Esophagus muscularis mucosa (tissue), 4 donors: ENCODE measurements around the gene GEMIN7.

ENCODE experiments used
- CTCF ChIP-seq, 3 experiments: fragments of 200-600 bp in 2 of 3; fragments of 450-650 bp in 1 of 3; sonication (generic) in 2 of 3; IDR thresholded peaks; one replicate each; pipeline ENCODE4 v1.5.1; 2017 to 2019; ENCODE audit warnings: antibody characterized with exemption in 3 of 3, mild to moderate bottlenecking in 2 of 3, moderate library complexity in 1 of 3
- EP300 ChIP-seq: sonication (generic); formaldehyde crosslinking; IDR thresholded peaks from one replicate; pipeline ENCODE4 v1.6.1; 2017; ENCODE audit warnings: antibody characterized with exemption
- POLR2AphosphoS5 ChIP-seq, 2 donors: sonication (generic); formaldehyde crosslinking; IDR thresholded peaks; one replicate each; pipeline ENCODE4 v1.6.1; 2017; ENCODE audit warnings: antibody characterized with exemption in 2 of 2

GRCh38 chr19:45076029-45076850 lies 2.8 kb upstream of the GEMIN7 start, which contains the start of gene ZNF296:
- TF ChIP-seq CTCF (IDR thresholded peaks at IDR 0.05) (no peak), EP300 (no peak), POLR2AphosphoS5 (IDR thresholded peaks at IDR 0.05) (peak; percentile 50 to 54)
